H9 (cell line): ENCODE results near the gene CLN3. TPM values are rescaled to one million over a fixed set of nuclear protein-coding genes. Genes with fewer than 3 reads are reported as not detected.
"Not testable (repeated sequence)": the region's sequence is repeated elsewhere in the genome, so short reads cannot be mapped to it uniquely, and the experiment has no call there.

ENCODE experiments used
- DNase-seq: peaks from one replicate; pipeline ENCODE4 v3.0.0-alpha.2; 2017
- H2AFZ ChIP-seq: one replicate; pipeline ENCODE4 v1.6.1; 2013; ENCODE audit warnings: mild to moderate bottlenecking, low read length, control low read depth, moderate library complexity
- H2AK5ac ChIP-seq: 2 replicates; pipeline ENCODE4 v1.6.1; 2013; ENCODE audit warnings: low read length, control low read depth, mixed read lengths; ENCODE audit not compliant: insufficient read length
- H2BK120ac ChIP-seq: one replicate; pipeline ENCODE4 v1.6.1; 2013; ENCODE audit warnings: low read depth, mild to moderate bottlenecking, low read length, control low read depth, inconsistent platforms; ENCODE audit not compliant: poor library complexity, severe bottlenecking
- H2BK12ac ChIP-seq: 2 replicates; pipeline ENCODE4 v1.6.1; 2013; ENCODE audit warnings: low read length, control low read depth, mixed read lengths, low read depth; ENCODE audit not compliant: insufficient read length
- H2BK15ac ChIP-seq: 2 replicates; pipeline ENCODE4 v1.6.1; 2013; ENCODE audit warnings: low read depth, low read length, control low read depth
- H2BK20ac ChIP-seq: one replicate; pipeline ENCODE4 v1.6.1; 2013; ENCODE audit warnings: low read depth, mild to moderate bottlenecking, low read length, control low read depth, inconsistent platforms; ENCODE audit not compliant: poor library complexity, severe bottlenecking
- H2BK5ac ChIP-seq: 2 replicates; pipeline ENCODE4 v1.6.1; 2013; ENCODE audit warnings: low read length, control low read depth, mixed read lengths; ENCODE audit not compliant: insufficient read length
- H3K14ac ChIP-seq: 2 replicates; pipeline ENCODE4 v1.6.1; 2013; ENCODE audit warnings: low read length, control low read depth; ENCODE audit not compliant: insufficient read depth
- H3K18ac ChIP-seq: 2 replicates; pipeline ENCODE4 v1.6.1; 2013; ENCODE audit warnings: low read depth, mild to moderate bottlenecking, mixed read lengths, low read length, control low read depth; ENCODE audit not compliant: insufficient read length
- H3K23ac ChIP-seq: 2 replicates; pipeline ENCODE4 v1.6.1; 2013; ENCODE audit warnings: low read length, control low read depth, mixed read lengths, low read depth; ENCODE audit not compliant: insufficient read length
- H3K23me2 ChIP-seq: 2 replicates; pipeline ENCODE4 v1.6.1; 2013; ENCODE audit warnings: low read depth, mild to moderate bottlenecking, mixed read lengths, low read length, control low read depth; ENCODE audit not compliant: insufficient read length, poor library complexity, severe bottlenecking
- H3K27ac ChIP-seq: 2 replicates; pipeline ENCODE4 v1.5.1; 2013; ENCODE audit warnings: low read length, control low read depth, mixed read lengths, low read depth; ENCODE audit not compliant: insufficient read length
- H3K27me3 ChIP-seq: 2 replicates; pipeline ENCODE4 v1.6.1; 2013; ENCODE audit warnings: low read length, control low read depth, inconsistent platforms; ENCODE audit not compliant: insufficient read depth
- H3K4ac ChIP-seq: 2 replicates; pipeline ENCODE4 v1.6.1; 2013; ENCODE audit warnings: low read depth, mild to moderate bottlenecking, control low read depth, inconsistent platforms, low read length, moderate library complexity
- H3K4me1 ChIP-seq: 2 replicates; pipeline ENCODE4 v1.6.1; 2013; ENCODE audit warnings: low read length, control low read depth, inconsistent platforms; ENCODE audit not compliant: insufficient read depth
- H3K4me2 ChIP-seq: 2 replicates; pipeline ENCODE4 v1.6.1; 2013; ENCODE audit warnings: low read length, control low read depth, mixed read lengths; ENCODE audit not compliant: insufficient read length, insufficient read depth
- H3K56ac ChIP-seq: 2 replicates; pipeline ENCODE4 v1.6.1; 2013; ENCODE audit warnings: low read depth, mild to moderate bottlenecking, mixed read lengths, low read length, control low read depth; ENCODE audit not compliant: insufficient read length
- H3K79me1 ChIP-seq: 2 replicates; pipeline ENCODE4 v1.6.1; 2013; ENCODE audit warnings: low read depth, mild to moderate bottlenecking, moderate library complexity, low read length, control low read depth, inconsistent platforms; ENCODE audit not compliant: insufficient read depth, poor library complexity, severe bottlenecking
- H3K79me2 ChIP-seq: 2 replicates; pipeline ENCODE4 v1.6.1; 2013; ENCODE audit warnings: low read length, control low read depth, inconsistent platforms; ENCODE audit not compliant: insufficient read depth
- H3K9ac ChIP-seq: 2 replicates; pipeline ENCODE4 v1.6.1; 2013; ENCODE audit warnings: low read length, control low read depth, mixed read lengths; ENCODE audit not compliant: insufficient read length; ENCODE audit errors: extremely low read depth
- H3K9me3 ChIP-seq: one replicate; pipeline ENCODE4 v1.6.1; 2013; ENCODE audit warnings: low read depth, low read length, inconsistent platforms; ENCODE audit not compliant: control insufficient read depth
- H3T11ph ChIP-seq: one replicate; pipeline ENCODE4 v1.6.1; 2013; ENCODE audit warnings: mild to moderate bottlenecking, low read length, control low read depth, inconsistent platforms
- H4K20me1 ChIP-seq: one replicate; pipeline ENCODE4 v1.6.1; 2013; ENCODE audit not compliant: control insufficient read depth, insufficient read length, insufficient read depth
- H4K5ac ChIP-seq: 2 replicates; pipeline ENCODE4 v1.6.1; 2013; ENCODE audit warnings: low read depth, mild to moderate bottlenecking, mixed read lengths, low read length, control low read depth; ENCODE audit not compliant: insufficient read length
- H4K8ac ChIP-seq: replicated peaks from 2 replicates; pipeline ENCODE4 v1.6.1; 2013; ENCODE audit warnings: low read length, control low read depth, mixed read lengths, low read depth; ENCODE audit not compliant: insufficient read length
- H4K91ac ChIP-seq: 2 replicates; pipeline ENCODE4 v1.6.1; 2013; ENCODE audit warnings: low read depth, mild to moderate bottlenecking, moderate library complexity, mixed read lengths, low read length, control low read depth; ENCODE audit not compliant: insufficient read length
- H3K27ac Mint-ChIP-seq, 3 experiments: 2 replicates in 2 of 3; 3 replicates in 1 of 3; pipeline ENCODE4 v1.8.0; 2020 to 2021; ENCODE audit warnings: mixed read lengths in 3 of 3, mild to moderate bottlenecking in 1 of 3, moderate library complexity in 1 of 3
- H3K27me3 Mint-ChIP-seq: 2 replicates; pipeline ENCODE4 v1.8.0; 2021; ENCODE audit warnings: low read depth, mild to moderate bottlenecking, moderate library complexity, mixed read lengths
- H3K36me3 Mint-ChIP-seq, 3 experiments: 2 replicates in 2 of 3; 3 replicates in 1 of 3; pipeline ENCODE4 v1.8.0; 2020 to 2021; ENCODE audit warnings: low read depth in 3 of 3, mixed read lengths in 3 of 3; ENCODE audit not compliant: insufficient read depth in 1 of 3
- H3K4me1 Mint-ChIP-seq, 2 experiments: 2 replicates each; pipeline ENCODE4 v1.8.0; 2020; ENCODE audit warnings: mixed read lengths in 2 of 2
- H3K4me3 Mint-ChIP-seq, 2 experiments: 2 replicates in 1 of 2; 3 replicates in 1 of 2; pipeline ENCODE4 v1.8.0; 2020 to 2021; ENCODE audit warnings: mild to moderate bottlenecking in 2 of 2, mixed read lengths in 2 of 2, moderate library complexity in 1 of 2
- H3K9me3 Mint-ChIP-seq, 2 experiments: 2 replicates in 1 of 2; 3 replicates in 1 of 2; pipeline ENCODE4 v1.8.0; 2020; ENCODE audit warnings: mild to moderate bottlenecking in 2 of 2, mixed read lengths in 2 of 2, moderate library complexity in 1 of 2
- CTCF ChIP-seq: fragments of 200-600 bp; sonication (generic); conservative IDR thresholded peaks from 3 replicates; pipeline ENCODE4 v1.8.0; 2021; ENCODE audit warnings: antibody characterized with exemption, mild to moderate bottlenecking
- WGBS: extraction: QIAGEN DNeasy Blood & Tissue Kit; methylation state at CpG from one replicate; pipeline ENCODE4 v1.1.7; 2013; ENCODE audit warnings: missing lambda C conversion rate, low lambda C conversion rate, mixed read lengths; ENCODE audit not compliant: insufficient read length; ENCODE audit errors: extremely low coverage; 5-methylcytosine and 5-hydroxymethylcytosine counted together
- total RNA-seq: library from RNA; stranded (reverse); gene quantifications from 2 replicates; pipeline ENCODE4 v1.2.1, GENCODE V29; 2021

CLN3 gene
- total RNA-seq, 1 experiment from 2014 or later: 21.4 TPM

- Histone ChIP-seq H4K20me1 (no peaks in the 10 kb centered on the region), H2BK12ac (no peak overlapping the region), H3T11ph (no peak overlapping the region), H3K23ac (no peak overlapping the region), H3K56ac (no peak overlapping the region), H3K4me1 (no peaks in the 10 kb centered on the region), H3K9ac (no peak overlapping the region), H3K23me2 (no peaks in the 10 kb centered on the region), H4K8ac (no peak overlapping the region), H4K91ac (no peak overlapping the region), H3K79me1 (no peaks in the 10 kb centered on the region), H3K9me3 (no peaks in the 10 kb centered on the region), H3K4me2 (no peak overlapping the region), H3K27me3 (no peaks in the 10 kb centered on the region), H2BK5ac (no peak overlapping the region), H2AFZ (no peak overlapping the region), H3K18ac (no peak overlapping the region), H2AK5ac (no peak overlapping the region), H4K5ac (no peak overlapping the region), H3K79me2 (no peaks in the 10 kb centered on the region), H3K4ac (no peak overlapping the region), H3K14ac (no peak overlapping the region), H2BK20ac (no peak overlapping the region), H2BK120ac (no peak overlapping the region), H2BK15ac (no peak overlapping the region), H3K27ac (no peak overlapping the region)
- H3K4me1 Mint-ChIP-seq: peaks cover 0 to 2% of the 10 kb centered on the region in 2 experiments; a peak in 1 of 4 replicates
- no CpG with 5 or more reads among the region's 8 CpGs for WGBS
- no peaks in the 10 kb centered on the region for H3K27me3 Mint-ChIP-seq
- peaks cover 2 to 5% (median 4%) of the 10 kb centered on the region in 3 experiments; a peak in 4 of 7 replicates for H3K36me3 Mint-ChIP-seq
- H3K4me3 Mint-ChIP-seq: no peak overlapping the region
- DNase-seq: no peak
- H3K27ac Mint-ChIP-seq: no peak overlapping the region
- TF ChIP-seq CTCF: no peak
- H3K9me3 Mint-ChIP-seq: no peaks in the 10 kb centered on the region
Observed at GRCh38 chr16:28473714-28474265, 18.1 kb downstream of the CLN3 start.

- not testable (repeated sequence) for H2BK15ac ChIP-seq, H2BK20ac ChIP-seq, DNase-seq, H3K4me1 Mint-ChIP-seq, H3K18ac ChIP-seq, H3T11ph ChIP-seq, H3K27ac Mint-ChIP-seq, H3K9ac ChIP-seq, H2BK5ac ChIP-seq, H3K79me2 ChIP-seq, H3K14ac ChIP-seq, H3K9me3 ChIP-seq, H3K4me1 ChIP-seq, H3K56ac ChIP-seq, H3K27me3 ChIP-seq, H3K23ac ChIP-seq, H3K23me2 ChIP-seq, H3K36me3 Mint-ChIP-seq, H4K20me1 ChIP-seq, H2AFZ ChIP-seq, H3K4me2 ChIP-seq, H4K91ac ChIP-seq, H2BK12ac ChIP-seq, H3K27me3 Mint-ChIP-seq, H4K8ac ChIP-seq, H2BK120ac ChIP-seq, H3K4me3 Mint-ChIP-seq, H3K27ac ChIP-seq, H3K79me1 ChIP-seq, H3K9me3 Mint-ChIP-seq, H4K5ac ChIP-seq, H3K4ac ChIP-seq, H2AK5ac ChIP-seq
- WGBS: no CpG with 5 or more reads among the region's 6 CpGs
Observed at GRCh38 chr16:28447081-28447480, 44.8 kb downstream of the CLN3 start.
